CD14-positive monocyte (primary cell): ENCODE results near the gene RALGDS. TPM values are rescaled to one million over a fixed set of nuclear protein-coding genes. Genes with fewer than 3 reads are reported as not detected.

Experiments used
- DNase-seq, 3 donors: peaks; one replicate each; pipeline ENCODE4 v3.0.0-alpha.2; 2011 to 2022
- H2AFZ ChIP-seq: 2 replicates; pipeline ENCODE4 v1.6.0; 2012; ENCODE audit warnings: mild to moderate bottlenecking, low read depth, low read length, inconsistent platforms; ENCODE audit not compliant: insufficient read depth, poor library complexity, severe bottlenecking
- H3K27ac ChIP-seq, 2 donors: 1 replicate in 1 of 2; 2 replicates in 1 of 2; pipeline ENCODE4 v1.5.1; 2012 to 2013; ENCODE audit warnings: low read length in 2 of 2, control low read depth in 1 of 2, inconsistent platforms in 1 of 2, low read depth in 1 of 2, mild to moderate bottlenecking in 1 of 2
- H3K27me3 ChIP-seq, 2 donors: one replicate each; pipeline versions ENCODE4 v1.6.0 to v1.6.1; 2011 to 2013; ENCODE audit warnings: low read length in 2 of 2; ENCODE audit not compliant: control insufficient read depth in 2 of 2, insufficient read depth in 2 of 2
- H3K36me3 ChIP-seq, 2 donors: replicated peaks in 1 of 2; 1 replicate in 1 of 2; 2 replicates in 1 of 2; pipeline versions ENCODE4 v1.5.1 to v1.6.1; 2012 to 2013; ENCODE audit warnings: low read length in 2 of 2, control low read depth in 1 of 2, inconsistent platforms in 1 of 2, mild to moderate bottlenecking in 1 of 2; ENCODE audit not compliant: insufficient read depth in 2 of 2, control insufficient read depth in 1 of 2
- H3K4me1 ChIP-seq, 2 donors: 1 replicate in 1 of 2; 2 replicates in 1 of 2; pipeline versions ENCODE4 v1.5.1 to v1.6.1; 2012 to 2013; ENCODE audit warnings: low read length in 2 of 2, control low read depth in 1 of 2, inconsistent platforms in 1 of 2, mild to moderate bottlenecking in 1 of 2, moderate library complexity in 1 of 2; ENCODE audit not compliant: insufficient read depth in 2 of 2, control insufficient read depth in 1 of 2
- H3K4me2 ChIP-seq: replicated peaks from 2 replicates; pipeline ENCODE3; 2012; ENCODE audit warnings: low read length, moderate library complexity, mild to moderate bottlenecking; ENCODE audit not compliant: poor library complexity, severe bottlenecking; ENCODE audit errors: extremely low read depth
- H3K4me3 ChIP-seq, 3 experiments: fragments of 200-600 bp in 1 of 3; sonication (generic) in 1 of 3; replicated peaks in 1 of 3; 1 replicate in 2 of 3; 2 replicates in 1 of 3; pipeline ENCODE4 v1.5.1; 2011 to 2013; ENCODE audit warnings: low read length in 3 of 3, mild to moderate bottlenecking in 3 of 3, control low read depth in 2 of 3, low read depth in 2 of 3, inconsistent platforms in 1 of 3, moderate library complexity in 1 of 3
- H3K79me2 ChIP-seq: 2 replicates; pipeline ENCODE4 v1.6.0; 2012; ENCODE audit warnings: mild to moderate bottlenecking, control low read depth, inconsistent platforms, low read length, moderate library complexity; ENCODE audit not compliant: insufficient read depth
- H3K9ac ChIP-seq: 2 replicates; pipeline ENCODE4 v1.6.0; 2017; ENCODE audit warnings: low read length, mild to moderate bottlenecking; ENCODE audit not compliant: insufficient read depth, poor library complexity, severe bottlenecking
- H3K9me3 ChIP-seq, 2 donors: replicated peaks in 1 of 2; 1 replicate in 1 of 2; 2 replicates in 1 of 2; pipeline versions ENCODE4 v1.5.1 to v1.6.1; 2012 to 2013; ENCODE audit warnings: low read length in 2 of 2, control low read depth in 1 of 2; ENCODE audit not compliant: control insufficient read depth in 1 of 2, insufficient read depth in 1 of 2
- H4K20me1 ChIP-seq: 2 replicates; pipeline ENCODE4 v1.6.0; 2012; ENCODE audit warnings: mild to moderate bottlenecking, low read length, control low read depth, moderate library complexity; ENCODE audit not compliant: insufficient read depth
- H3K27ac Mint-ChIP-seq, 7 donors: one replicate each; pipeline ENCODE4 v1.8.0; 2020; ENCODE audit warnings: mild to moderate bottlenecking in 7 of 7, mixed read lengths in 7 of 7, moderate library complexity in 6 of 7, inconsistent platforms in 2 of 7
- H3K27me3 Mint-ChIP-seq, 3 donors: one replicate each; pipeline ENCODE4 v1.8.0; 2021 to 2022; ENCODE audit warnings: low read depth in 3 of 3, mild to moderate bottlenecking in 3 of 3, mixed read lengths in 3 of 3, moderate library complexity in 3 of 3, inconsistent platforms in 1 of 3
- H3K36me3 Mint-ChIP-seq, 2 donors: one replicate each; pipeline ENCODE4 v1.8.0; 2020; ENCODE audit warnings: mixed read lengths in 2 of 2, inconsistent platforms in 1 of 2, mild to moderate bottlenecking in 1 of 2
- H3K4me1 Mint-ChIP-seq: one replicate; pipeline ENCODE4 v1.8.0; 2020; ENCODE audit warnings: mild to moderate bottlenecking, mixed read lengths
- H3K4me3 Mint-ChIP-seq, 2 donors: one replicate each; pipeline ENCODE4 v1.8.0; 2020; ENCODE audit warnings: mild to moderate bottlenecking in 2 of 2, mixed read lengths in 2 of 2, moderate library complexity in 1 of 2
- H3K9me3 Mint-ChIP-seq, 7 donors: one replicate each; pipeline ENCODE4 v1.8.0; 2020 to 2022; ENCODE audit warnings: mixed read lengths in 7 of 7, mild to moderate bottlenecking in 6 of 7, moderate library complexity in 6 of 7, inconsistent platforms in 2 of 7
- WGBS: methylation state at CpG from one replicate; pipeline ENCODE4 v1.1.5; 2013; ENCODE audit warnings: missing lambda C conversion rate; ENCODE audit not compliant: insufficient coverage; 5-methylcytosine and 5-hydroxymethylcytosine counted together
- intact Hi-C, 2 donors: fragments of 100-400 bp; cut with micrococcal nuclease; formaldehyde crosslinking; loops; one replicate each; pipeline versions ENCODE4 v1.15.0 to v1.15.1; 2023
- polyA plus RNA-seq, 3 donors: library from polyadenylated mRNA; depleted of rRNA in 1 of 3; unstranded in 2 of 3; stranded (reverse) in 1 of 3; fragments of 300-500 nt in 2 of 3; fragments of >200 nt in 1 of 3; fragmentation: Illumina TruSeq in 2 of 3; gene quantifications; 1 replicate in 2 of 3; 2 replicates in 1 of 3; pipeline ENCODE4 v1.2.3, GENCODE V29; 2012 to 2021
- TF ChIP-seq, protein P1 (sequence below): fragments of 200-600 bp; IDR thresholded peaks from one replicate; pipeline ENCODE4 v1.8.0; 2022; ENCODE audit warnings: antibody characterized with exemption, mild to moderate bottlenecking

RALGDS gene
- polyA plus RNA-seq, 3 donors = 3.5 to 63.8 (median 4.2) TPM

DNA sequence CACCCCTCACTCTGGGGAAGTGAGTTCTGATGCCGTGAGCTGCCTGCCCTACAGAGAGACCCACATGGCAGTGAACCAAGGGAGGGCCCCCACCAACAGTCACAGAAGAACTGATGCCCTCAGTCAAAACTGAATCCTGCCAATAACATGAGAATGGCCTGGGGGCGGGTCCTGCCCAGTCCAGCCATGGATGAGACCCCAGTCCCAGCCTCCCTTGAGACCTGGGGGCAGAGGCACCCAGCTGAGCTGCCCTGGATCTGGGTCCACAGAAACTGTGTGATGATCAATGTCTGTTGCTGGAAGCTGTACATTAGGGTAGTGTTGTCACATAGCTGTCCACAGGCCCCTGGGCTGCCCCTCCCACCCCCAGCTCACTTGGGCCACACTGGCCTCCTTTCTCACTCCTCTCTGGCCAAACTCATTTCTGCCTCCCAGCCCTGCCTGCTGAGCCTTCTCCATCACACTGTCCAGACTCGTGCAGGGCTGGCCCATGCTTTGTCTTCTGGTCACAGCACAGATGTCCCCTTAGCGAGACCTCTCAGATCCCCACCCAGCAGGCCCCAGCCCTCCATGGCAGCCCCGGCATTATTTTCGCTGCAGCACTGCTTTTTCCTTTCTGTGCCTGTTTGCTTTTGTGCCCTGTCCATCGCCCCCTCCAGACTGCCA, 25.8 kb upstream of the RALGDS start:
- Histone ChIP-seq H3K9ac (no peak overlapping the region), H3K79me2 (no peaks in the 10 kb centered on the region), H3K36me3 (no peaks in the 10 kb centered on the region), H3K4me1 (peaks cover 37 to 48% of the 10 kb centered on the region in 2 donors), H3K27me3 (no peaks in the 10 kb centered on the region), H3K27ac (no peak overlapping the region), H2AFZ (no peak overlapping the region), H3K9me3 (no peaks in the 10 kb centered on the region), H3K4me2 (no peak overlapping the region), H4K20me1 (peaks cover 58% of the 10 kb centered on the region), H3K4me3 (no peak overlapping the region)
- H3K4me1 Mint-ChIP-seq = peaks cover 44% of the 10 kb centered on the region
- 66% methylated on average over 6 of the region's 7 CpGs for WGBS
- H3K27me3 Mint-ChIP-seq = peaks cover 4 to 14% (median 10%) of the 10 kb centered on the region in 3 donors
- H3K9me3 Mint-ChIP-seq = no peaks in the 10 kb centered on the region
- intact Hi-C loops = loop anchor here (5.0 kb wide), 1 partner anchor 115 kb away; the partner anchor contains the start of gene GTF3C5 (in 2 of the 2)
- H3K36me3 Mint-ChIP-seq = no peaks in the 10 kb centered on the region
- TF ChIP-seq, protein P1, sequence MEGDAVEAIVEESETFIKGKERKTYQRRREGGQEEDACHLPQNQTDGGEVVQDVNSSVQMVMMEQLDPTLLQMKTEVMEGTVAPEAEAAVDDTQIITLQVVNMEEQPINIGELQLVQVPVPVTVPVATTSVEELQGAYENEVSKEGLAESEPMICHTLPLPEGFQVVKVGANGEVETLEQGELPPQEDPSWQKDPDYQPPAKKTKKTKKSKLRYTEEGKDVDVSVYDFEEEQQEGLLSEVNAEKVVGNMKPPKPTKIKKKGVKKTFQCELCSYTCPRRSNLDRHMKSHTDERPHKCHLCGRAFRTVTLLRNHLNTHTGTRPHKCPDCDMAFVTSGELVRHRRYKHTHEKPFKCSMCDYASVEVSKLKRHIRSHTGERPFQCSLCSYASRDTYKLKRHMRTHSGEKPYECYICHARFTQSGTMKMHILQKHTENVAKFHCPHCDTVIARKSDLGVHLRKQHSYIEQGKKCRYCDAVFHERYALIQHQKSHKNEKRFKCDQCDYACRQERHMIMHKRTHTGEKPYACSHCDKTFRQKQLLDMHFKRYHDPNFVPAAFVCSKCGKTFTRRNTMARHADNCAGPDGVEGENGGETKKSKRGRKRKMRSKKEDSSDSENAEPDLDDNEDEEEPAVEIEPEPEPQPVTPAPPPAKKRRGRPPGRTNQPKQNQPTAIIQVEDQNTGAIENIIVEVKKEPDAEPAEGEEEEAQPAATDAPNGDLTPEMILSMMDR = no peak
- no peak for DNase-seq
- no peak overlapping the region for H3K4me3 Mint-ChIP-seq
- H3K27ac Mint-ChIP-seq = peak overlapping the region in 5 of 7 donors; percentile 10 to 85 (median 59)

DNA sequence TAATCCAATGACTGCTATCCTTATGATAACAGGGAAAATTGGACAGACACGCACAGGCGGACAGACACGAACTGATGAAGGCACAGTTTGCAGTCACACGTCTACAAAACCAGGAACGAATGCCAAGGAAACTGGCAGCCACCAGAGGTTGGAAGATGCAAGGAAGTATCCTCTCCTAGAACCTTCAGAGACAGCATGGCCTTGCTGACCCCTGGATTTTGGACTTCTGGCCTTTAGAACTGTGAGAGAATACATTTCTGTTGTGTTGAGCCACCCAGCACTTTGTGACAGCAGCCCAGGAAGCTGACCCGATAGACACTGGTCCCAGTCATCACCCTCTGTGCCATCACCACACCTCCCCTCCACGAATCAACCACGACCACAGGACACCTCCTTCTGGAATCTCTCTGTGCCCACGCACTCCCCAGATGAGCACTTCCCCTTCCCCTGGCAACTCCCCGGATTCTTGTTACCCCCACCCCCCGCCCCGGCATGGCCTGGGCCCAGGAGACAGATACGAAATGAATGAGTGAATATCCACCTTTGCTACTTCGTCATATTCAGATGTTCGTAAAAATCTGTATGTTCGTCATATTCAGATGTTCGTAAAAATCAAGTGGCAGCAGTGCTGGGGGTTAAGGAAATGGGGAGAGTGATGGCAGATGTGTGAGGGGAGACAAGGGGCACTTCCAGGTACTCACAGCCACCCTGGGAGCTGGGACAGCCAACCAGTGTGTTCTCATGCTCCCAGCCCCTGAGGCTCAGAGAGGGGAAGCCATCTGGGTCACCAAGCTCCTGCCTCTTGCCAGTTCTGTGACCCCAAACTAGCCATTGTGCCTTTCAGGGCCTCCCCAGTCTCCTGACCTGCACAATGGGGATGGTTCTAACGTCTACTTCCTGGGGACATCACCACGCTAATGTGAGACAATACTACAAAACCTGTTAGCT, 24.1 kb upstream of the RALGDS start:
- Histone ChIP-seq H3K4me3 (peak overlapping the region in 1 of 3 experiments; percentile 65), H2AFZ (no peak overlapping the region), H3K9me3 (no peaks in the 10 kb centered on the region), H3K79me2 (peaks cover 8% of the 10 kb centered on the region), H3K9ac (peak overlapping the region; percentile 55), H3K4me1 (peaks cover 37 to 48% of the 10 kb centered on the region in 2 donors), H3K27ac (no peak overlapping the region), H3K36me3 (no peaks in the 10 kb centered on the region), H3K27me3 (no peaks in the 10 kb centered on the region), H4K20me1 (peaks cover 69% of the 10 kb centered on the region), H3K4me2 (peak overlapping the region; percentile 70)
- H3K27ac Mint-ChIP-seq = peak overlapping the region; percentile 71 to 89 (median 73)
- 62% methylated on average over 14 of the region's 19 CpGs for WGBS
- intact Hi-C loops = loop anchor here (1.0 to 5.0 kb wide), 2 partner anchors 42 to 113 kb away; partner anchors contain the start of gene GTF3C5 (in 2 of the 2)
- peak in 2 of 3 donors; percentile 27 to 51 for DNase-seq
- peaks cover under 1 to 12% (median 10%) of the 10 kb centered on the region in 3 donors for H3K27me3 Mint-ChIP-seq
- no peaks in the 10 kb centered on the region for H3K36me3 Mint-ChIP-seq
- peak overlapping the region in 1 of 2 donors; percentile 85 for H3K4me3 Mint-ChIP-seq
- TF ChIP-seq, protein P1 = no peak
- H3K9me3 Mint-ChIP-seq = no peaks in the 10 kb centered on the region
- H3K4me1 Mint-ChIP-seq = peaks cover 44% of the 10 kb centered on the region
